Neuron (in vitro differentiated cells): ENCODE data around the gene RAP1A.

Experiments
- H2AFZ ChIP-seq: one replicate; pipeline ENCODE4 v1.6.1; 2013; ENCODE audit warnings: low read depth, mild to moderate bottlenecking, inconsistent platforms, low read length, moderate library complexity
- H3K27me3 ChIP-seq: one replicate; pipeline ENCODE4 v1.6.1; 2013; ENCODE audit warnings: low read length; ENCODE audit not compliant: insufficient read depth
- H3K36me3 ChIP-seq: one replicate; pipeline ENCODE4 v1.6.1; 2013; ENCODE audit warnings: low read length; ENCODE audit not compliant: insufficient read depth
- H3K4me1 ChIP-seq: one replicate; pipeline ENCODE4 v1.6.1; 2013; ENCODE audit warnings: low read length; ENCODE audit not compliant: insufficient read depth
- H3K4me3 ChIP-seq: 2 replicates; pipeline ENCODE4 v1.5.1; 2013; ENCODE audit warnings: mild to moderate bottlenecking, low read length, moderate library complexity
- H3K9me3 ChIP-seq: one replicate; pipeline ENCODE4 v1.6.1; 2013; ENCODE audit warnings: low read length

RAP1A gene

DNA sequence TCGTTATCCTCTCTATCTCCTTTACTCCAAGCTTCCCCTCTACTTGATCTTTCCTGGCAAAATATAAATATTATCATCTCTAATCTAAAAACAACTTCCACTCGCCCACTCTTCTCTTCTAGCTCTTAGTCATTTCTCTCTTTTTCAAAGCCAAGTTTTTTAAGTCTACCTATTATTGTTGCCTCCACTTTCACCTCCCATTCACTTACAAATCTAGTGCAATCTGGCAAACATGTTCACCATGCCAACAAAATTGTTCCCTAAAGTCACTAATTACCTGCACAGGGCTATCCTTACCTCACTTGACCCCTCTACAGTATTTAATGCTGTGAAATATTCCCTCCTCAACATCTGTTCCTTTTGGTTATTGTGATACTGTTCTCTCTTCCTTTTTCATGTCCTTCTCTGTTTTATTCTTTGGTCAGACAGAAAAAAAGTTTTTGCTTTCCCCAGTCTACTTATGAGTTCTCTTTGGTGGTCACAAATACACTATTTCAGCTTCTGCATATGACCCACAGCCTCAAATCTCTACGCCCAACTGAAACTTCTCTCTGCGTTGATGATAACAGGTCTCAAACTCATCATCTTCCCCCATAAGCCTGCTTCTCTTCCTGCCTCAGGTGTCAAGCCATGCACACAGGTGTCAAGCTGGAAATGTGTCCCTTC, 31.9 kb upstream of the RAP1A start:
- Histone ChIP-seq H3K27me3 (peaks cover 19% of the 10 kb centered on the region), H3K4me1 (no peaks in the 10 kb centered on the region), H3K9me3 (no peaks in the 10 kb centered on the region), H2AFZ (no peak overlapping the region), H3K36me3 (no peaks in the 10 kb centered on the region), H3K4me3 (no peak overlapping the region)

GRCh38 chr1:111591937-111592336, 27.7 kb upstream of the RAP1A start:
- Histone ChIP-seq H3K4me3 (no peak overlapping the region), H3K9me3 (no peaks in the 10 kb centered on the region), H2AFZ (no peak overlapping the region), H3K36me3 (no peaks in the 10 kb centered on the region), H3K4me1 (no peaks in the 10 kb centered on the region), H3K27me3 (peaks cover 15% of the 10 kb centered on the region)

DNA sequence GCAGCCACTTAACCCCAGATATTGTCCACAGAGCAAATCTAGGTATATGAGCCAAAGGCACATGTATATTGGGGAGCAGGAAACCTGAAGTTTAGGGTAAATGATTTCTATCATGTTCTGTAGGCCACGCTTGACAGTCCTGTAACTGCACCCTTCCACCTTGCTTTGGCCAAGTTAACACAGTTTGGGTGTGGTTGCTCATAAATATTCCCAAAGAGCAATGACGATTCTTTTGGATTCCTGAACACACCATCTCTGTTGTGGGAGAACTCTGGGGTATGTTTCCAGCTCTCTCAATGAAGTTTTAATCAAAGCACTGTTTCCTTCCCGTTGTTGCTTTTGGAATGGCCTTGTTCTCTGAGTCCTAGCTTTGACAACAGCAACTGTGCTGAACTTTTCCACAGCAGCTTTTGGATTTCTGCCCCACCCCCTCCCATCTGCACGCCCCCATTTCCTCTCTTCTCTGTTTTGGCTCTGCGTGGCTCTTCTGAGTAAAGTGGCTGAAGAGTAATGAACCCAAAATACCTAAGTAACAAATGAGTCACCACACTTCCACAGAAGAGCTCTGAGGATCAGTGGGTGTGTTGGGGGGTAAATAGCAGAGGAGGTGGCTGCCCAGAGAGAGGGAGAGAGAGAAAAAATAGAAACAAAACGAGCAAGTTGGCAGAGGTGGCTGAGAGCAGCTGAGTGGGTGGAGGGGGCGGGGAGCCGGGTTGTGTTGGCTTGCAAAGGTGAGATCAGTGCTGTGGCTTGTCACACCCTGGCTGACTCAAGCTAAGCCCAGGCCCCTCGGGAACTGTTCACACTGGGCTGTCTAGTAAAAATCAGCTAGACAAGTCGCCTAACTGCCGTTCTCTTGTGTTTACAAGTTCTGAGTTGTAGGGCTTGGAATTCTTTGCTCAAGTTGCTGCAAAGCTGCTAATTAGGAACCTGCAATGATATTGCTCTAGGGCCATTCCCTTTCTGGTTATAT, 26.9 kb upstream of the RAP1A start:
- Histone ChIP-seq H3K27me3 (peaks cover 9% of the 10 kb centered on the region), H3K9me3 (no peaks in the 10 kb centered on the region), H2AFZ (no peak overlapping the region), H3K4me3 (no peak overlapping the region), H3K36me3 (no peaks in the 10 kb centered on the region), H3K4me1 (no peaks in the 10 kb centered on the region)

DNA sequence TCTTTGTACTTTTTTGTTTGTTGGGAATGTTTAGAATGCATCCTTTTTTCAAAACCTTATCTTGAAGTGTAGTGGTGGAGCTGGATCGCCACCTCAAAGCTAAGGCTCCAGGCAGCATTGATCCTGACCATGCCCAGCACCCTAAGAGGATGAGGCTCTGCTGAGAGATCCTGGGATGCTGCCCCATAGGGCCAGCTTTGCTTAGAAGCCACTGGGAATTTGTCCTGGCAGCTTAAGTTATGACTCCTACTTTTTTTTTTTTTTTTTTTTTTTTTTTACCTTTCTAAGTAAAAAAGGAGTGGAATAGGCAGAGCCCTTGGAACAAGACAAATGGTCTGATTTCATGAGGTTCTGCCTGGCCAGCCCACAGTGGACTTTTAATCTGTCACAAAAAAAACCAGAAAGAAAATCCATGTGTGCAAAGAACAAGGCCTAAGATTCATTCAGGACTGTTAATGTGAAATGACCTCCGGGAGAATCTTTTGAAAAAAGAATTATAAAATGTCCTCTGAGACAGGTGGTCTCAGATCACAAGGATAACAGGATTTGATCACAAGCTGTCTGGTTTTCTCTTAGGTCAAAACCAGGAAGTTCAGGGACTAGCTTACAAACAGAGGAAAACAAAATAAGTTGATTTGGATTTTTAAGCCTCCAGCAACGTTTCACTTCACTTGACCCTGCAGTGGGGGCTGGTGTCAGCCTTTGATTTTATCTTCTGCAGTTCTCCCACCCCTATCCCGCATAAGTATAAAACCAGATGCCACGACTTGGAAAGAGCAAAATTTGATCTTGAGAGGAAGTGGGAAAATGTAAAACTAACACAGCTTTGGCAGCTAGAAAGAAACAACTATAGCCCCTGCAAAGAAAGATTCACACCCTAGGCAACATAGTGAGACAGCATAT, 25.9 kb upstream of the RAP1A start:
- Histone ChIP-seq H3K36me3 (no peaks in the 10 kb centered on the region), H3K9me3 (no peaks in the 10 kb centered on the region), H2AFZ (no peak overlapping the region), H3K27me3 (peaks cover 3% of the 10 kb centered on the region), H3K4me1 (no peaks in the 10 kb centered on the region), H3K4me3 (no peak overlapping the region)

DNA sequence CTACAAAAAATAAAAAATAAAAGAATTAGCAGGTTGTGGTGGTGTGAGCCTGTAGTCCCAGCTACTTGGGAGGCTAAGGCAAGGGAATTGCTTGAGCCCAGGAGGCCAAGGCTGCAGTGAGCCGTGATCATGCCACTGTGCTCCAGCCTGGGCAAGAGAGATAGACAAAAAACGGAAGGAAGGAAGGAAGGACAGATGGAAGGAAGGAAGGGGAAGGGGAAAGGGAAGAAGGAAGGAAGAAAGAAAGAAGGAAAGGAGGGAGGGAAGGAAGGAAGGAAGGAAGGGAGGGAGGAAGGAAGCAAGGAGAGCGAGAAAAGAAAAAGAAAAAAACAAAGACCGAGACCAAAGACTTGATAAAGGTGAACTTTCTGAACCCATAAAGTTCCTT, 25.3 kb upstream of the RAP1A start:
- Histone ChIP-seq H2AFZ (no peak overlapping the region), H3K36me3 (no peaks in the 10 kb centered on the region), H3K9me3 (no peaks in the 10 kb centered on the region), H3K4me3 (no peak overlapping the region), H3K27me3 (peaks cover 3% of the 10 kb centered on the region), H3K4me1 (no peaks in the 10 kb centered on the region)

DNA sequence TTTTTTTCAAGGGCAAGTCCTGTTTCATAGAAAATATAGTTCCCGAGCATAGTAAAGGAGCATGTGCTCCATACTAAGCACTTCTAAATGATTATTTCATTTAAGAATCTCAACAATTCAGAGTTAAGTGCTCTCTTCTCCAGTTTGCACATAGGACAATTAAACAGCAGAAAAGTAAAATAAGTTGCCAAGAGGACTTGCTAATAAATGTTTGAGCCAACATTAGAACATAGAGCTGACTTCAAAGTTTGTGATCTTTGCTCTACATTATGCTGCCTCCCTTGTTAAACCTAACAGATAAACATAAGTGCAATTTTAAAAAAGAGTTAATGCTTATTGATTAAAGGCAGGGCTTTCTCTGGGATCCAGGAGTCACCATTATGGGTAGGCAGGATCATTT, 23.8 kb upstream of the RAP1A start:
- Histone ChIP-seq H3K9me3 (no peaks in the 10 kb centered on the region), H3K4me1 (no peaks in the 10 kb centered on the region), H2AFZ (no peak overlapping the region), H3K4me3 (no peak overlapping the region), H3K36me3 (no peaks in the 10 kb centered on the region), H3K27me3 (peaks cover 3% of the 10 kb centered on the region)

- H3K4me3 ChIP-seq = no peak overlapping the region
- H2AFZ ChIP-seq = no peak overlapping the region
- H3K4me1 ChIP-seq = no peaks in the 10 kb centered on the region
- H3K36me3 ChIP-seq = no peaks in the 10 kb centered on the region
- peaks cover 3% of the 10 kb centered on the region for H3K27me3 ChIP-seq
- H3K9me3 ChIP-seq = no peaks in the 10 kb centered on the region
Measured at GRCh38 chr1:111596499-111596898, 23.1 kb upstream of the RAP1A start.

DNA sequence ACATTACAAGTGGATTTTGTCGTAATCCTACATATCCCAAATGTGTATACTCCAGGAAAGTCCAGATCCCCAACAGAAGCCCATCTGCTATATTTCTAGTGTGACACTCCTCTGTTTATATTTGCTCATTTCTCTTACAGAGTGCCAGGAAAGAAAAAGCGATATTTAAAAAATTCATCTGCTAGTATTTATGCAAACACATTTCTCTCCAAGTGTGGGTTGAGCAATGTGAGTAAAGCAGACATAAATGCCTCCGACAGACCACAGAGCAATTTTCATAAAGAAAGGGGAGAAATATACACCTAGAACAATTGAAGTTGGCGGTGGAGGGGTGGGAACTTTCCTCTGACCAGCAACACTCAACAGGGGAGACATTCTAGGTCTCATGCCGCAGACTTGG, 22.2 kb upstream of the RAP1A start:
- Histone ChIP-seq H3K27me3 (peaks cover 3% of the 10 kb centered on the region), H3K4me1 (no peaks in the 10 kb centered on the region), H2AFZ (no peak overlapping the region), H3K36me3 (no peaks in the 10 kb centered on the region), H3K9me3 (no peaks in the 10 kb centered on the region), H3K4me3 (no peak overlapping the region)

DNA sequence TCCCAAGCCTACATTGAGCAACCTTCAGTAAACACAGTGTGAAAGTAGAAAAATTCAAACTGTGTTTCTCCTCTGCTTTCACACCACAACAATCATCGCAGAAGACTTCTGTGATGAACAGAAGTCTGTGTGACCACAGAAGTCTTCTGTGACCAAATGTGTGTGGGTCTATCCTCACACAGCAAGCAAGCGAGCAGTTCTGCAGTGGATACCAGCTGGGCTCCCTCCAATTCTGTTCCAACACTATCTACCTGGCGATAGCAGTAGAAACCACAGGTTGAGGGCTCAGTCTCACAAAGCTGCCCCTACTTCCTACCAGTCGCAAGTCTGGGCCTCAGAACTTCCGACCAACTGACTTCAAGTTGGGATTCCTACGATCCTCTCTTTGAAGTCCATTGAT, 21.0 kb upstream of the RAP1A start:
- Histone ChIP-seq H3K4me3 (no peak overlapping the region), H3K9me3 (no peaks in the 10 kb centered on the region), H2AFZ (no peak overlapping the region), H3K4me1 (no peaks in the 10 kb centered on the region), H3K27me3 (no peaks in the 10 kb centered on the region), H3K36me3 (no peaks in the 10 kb centered on the region)

DNA sequence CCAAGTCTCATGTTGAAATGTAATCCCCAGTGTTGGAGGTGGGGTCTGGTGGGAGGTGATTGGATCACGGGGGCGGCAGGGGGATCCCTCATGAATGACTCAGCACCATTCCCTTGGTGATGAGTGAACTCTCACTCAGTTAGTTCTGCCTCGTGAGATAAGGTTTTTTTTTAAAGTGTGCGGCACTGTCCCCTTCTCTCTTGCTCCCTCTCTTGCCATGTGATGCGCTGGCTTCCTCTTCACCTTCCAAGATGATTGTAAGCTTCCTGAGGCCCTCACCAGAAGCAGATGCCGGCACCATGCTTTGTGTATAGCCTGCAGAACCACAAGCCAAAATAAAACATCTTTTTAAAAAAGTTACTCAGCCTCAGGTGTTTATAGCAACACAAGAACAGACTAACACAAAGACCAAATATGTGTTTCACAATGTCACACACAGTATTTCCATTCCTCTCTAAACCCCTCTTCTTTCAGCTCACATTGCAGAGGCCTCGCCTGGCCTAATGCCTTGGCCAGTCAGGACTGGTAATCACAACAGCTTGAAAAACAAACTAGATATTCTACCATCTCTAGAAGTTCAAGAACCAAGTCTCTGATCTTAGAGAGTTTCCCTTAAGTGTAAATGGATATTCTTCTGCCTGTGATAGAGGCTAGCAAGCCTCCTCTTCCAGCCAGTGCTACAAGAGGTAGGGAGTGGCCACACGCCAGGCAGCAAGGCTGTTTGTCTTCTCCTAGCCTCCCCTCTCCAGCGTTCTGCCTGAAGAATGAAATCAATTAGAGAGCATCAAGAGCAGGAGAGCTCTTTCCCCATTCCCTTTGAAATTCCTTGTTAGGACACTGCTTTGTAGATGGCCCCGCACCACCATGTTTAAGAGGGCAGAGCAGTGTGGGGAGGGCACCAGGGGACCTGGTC, 19.6 kb upstream of the RAP1A start:
- no peak overlapping the region for H2AFZ ChIP-seq

DNA sequence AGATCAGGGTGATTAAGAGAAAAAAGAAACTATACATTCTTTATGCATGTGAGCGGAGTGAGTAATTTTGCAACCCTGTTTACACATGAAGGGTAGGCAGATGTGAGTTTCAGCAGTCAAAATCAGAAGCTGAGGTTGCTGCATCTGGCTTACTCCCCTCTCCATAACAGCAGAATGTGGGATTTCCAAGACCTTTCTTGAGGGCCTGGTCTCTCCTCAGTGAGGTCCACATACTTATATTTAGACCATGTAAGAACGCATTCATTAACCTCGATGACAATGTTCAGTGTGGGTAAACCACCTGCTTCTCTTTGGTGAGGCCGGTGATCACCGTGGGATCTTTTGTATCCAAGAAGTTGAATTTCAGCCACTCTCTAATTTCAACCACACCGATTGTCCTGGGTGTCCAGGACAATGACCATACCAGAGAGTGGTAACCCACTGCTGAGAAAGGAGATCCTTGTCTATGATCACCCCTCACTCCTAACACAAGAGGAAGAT, 18.7 kb upstream of the RAP1A start:
- Histone ChIP-seq H3K36me3 (no peaks in the 10 kb centered on the region), H3K27me3 (no peaks in the 10 kb centered on the region), H2AFZ (no peak overlapping the region), H3K9me3 (no peaks in the 10 kb centered on the region), H3K4me3 (no peak overlapping the region), H3K4me1 (peaks cover 5% of the 10 kb centered on the region)

More for the DNA sequence above, 19.6 kb upstream of the RAP1A start:
- Histone ChIP-seq H3K4me3 (no peak overlapping the region), H3K27me3 (no peaks in the 10 kb centered on the region), H3K36me3 (no peaks in the 10 kb centered on the region), H3K4me1 (no peaks in the 10 kb centered on the region), H3K9me3 (no peaks in the 10 kb centered on the region)

- no peaks in the 10 kb centered on the region for H3K36me3 ChIP-seq
- H3K27me3 ChIP-seq = no peaks in the 10 kb centered on the region
- H3K4me1 ChIP-seq = peaks cover 5% of the 10 kb centered on the region
- H3K4me3 ChIP-seq = no peak overlapping the region
- H2AFZ ChIP-seq = no peak overlapping the region
- H3K9me3 ChIP-seq = no peaks in the 10 kb centered on the region
Measured at GRCh38 chr1:111602302-111602701, 17.3 kb upstream of the RAP1A start.
